HG03175 (cell line): ENCODE results near the gene SYNPO2.
A peak's percentile ranks its signal among the peaks of the same experiment; 100 is the strongest.
"Not testable (repeated sequence)": the region's sequence is repeated elsewhere in the genome, so short reads cannot be mapped to it uniquely, and the experiment has no call there.

Experiments used
- ATAC-seq: cut with Tn5 transposase; IDR thresholded peaks from one replicate; pipeline ENCODE4 v1.9.1; 2021; ENCODE audit warnings: mild to moderate bottlenecking, moderate library complexity; ENCODE audit not compliant: unreplicated experiment

The SYNPO2 gene

GRCh38 chr4:119028296-119028695 lies 139.6 kb downstream of the SYNPO2 start:
- ATAC-seq: no peak

GRCh38 chr4:119029847-119030535 lies 141.3 kb downstream of the SYNPO2 start:
- ATAC-seq: no peak

DNA sequence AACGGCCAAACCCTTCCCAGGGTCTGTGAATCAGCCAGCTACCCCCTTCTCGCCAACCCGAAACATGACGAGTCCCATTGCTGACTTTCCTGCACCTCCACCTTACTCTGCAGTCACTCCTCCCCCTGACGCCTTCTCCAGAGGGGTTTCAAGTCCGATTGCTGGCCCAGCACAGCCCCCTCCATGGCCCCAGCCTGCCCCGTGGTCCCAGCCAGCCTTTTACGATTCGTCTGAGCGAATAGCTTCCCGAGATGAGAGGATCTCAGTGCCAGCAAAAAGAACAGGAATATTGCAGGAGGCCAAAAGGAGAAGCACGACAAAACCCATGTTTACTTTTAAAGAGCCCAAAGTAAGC lies 141.9 kb downstream of the SYNPO2 start:
- ATAC-seq: no peak

GRCh38 chr4:119031218-119031617 lies 142.6 kb downstream of the SYNPO2 start:
- no peak for ATAC-seq

- ATAC-seq: peak; percentile 46
These were observed 144.4 kb downstream of the SYNPO2 start for GRCh38 chr4:119032921-119033685.

- ATAC-seq: no peak
These were observed 145.8 kb downstream of the SYNPO2 start for GRCh38 chr4:119034276-119035008.

- no peak for ATAC-seq
These were observed 147.5 kb downstream of the SYNPO2 start for GRCh38 chr4:119035951-119036737.

- ATAC-seq: no peak
These were observed 149.1 kb downstream of the SYNPO2 start for GRCh38 chr4:119037709-119038108.

DNA sequence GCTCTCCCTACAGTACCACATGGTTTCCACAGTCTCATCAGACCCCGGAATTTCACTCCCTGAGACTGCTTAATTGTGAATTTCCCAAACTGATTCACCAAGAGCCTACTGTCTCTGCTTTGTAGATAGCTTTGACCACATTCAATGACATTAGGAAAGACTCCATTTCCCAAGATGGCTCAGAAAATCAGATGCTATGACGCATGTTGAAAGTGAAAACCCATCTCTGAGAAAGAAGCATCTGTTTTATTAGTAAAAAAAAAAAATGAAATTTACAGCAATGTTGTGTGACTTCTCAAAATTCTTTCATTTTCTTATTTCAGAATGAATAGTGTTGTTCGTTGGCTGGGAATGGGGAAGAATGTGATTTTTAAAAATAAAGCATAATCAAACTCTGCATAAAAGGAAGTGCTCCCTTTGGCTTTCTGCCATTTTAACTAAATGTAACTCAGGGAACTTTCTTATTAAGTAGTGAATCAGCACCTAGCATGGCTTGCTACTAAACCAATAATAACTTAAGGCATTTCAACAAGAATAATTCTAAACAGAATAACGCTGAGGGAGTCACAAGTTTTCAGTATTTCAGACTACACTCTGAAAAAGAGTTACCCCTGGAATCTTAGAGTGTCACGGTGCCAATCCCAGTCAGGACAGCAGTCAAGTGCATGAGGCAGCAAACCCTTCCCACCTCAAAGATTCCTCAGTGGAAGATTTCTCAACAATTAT lies 149.6 kb downstream of the SYNPO2 start:
- peak; percentile 51 for ATAC-seq

DNA sequence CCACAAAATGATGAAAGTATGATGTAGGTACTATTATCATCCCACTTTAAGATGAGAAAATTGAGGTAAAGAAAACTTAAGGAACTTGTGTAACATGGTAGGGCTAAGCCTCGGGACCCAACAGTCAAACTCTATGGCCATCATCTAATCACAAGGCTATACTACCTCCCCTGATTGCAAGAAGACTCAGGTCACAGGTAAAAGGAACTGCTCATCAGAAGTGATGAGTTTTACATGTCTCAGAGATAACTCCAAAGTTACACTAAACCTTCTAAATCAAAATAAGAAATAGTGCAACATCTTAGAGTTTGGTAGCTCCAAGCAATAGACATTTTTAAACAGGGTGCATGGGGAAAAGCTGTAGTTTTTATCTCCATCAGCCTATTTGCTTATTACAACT lies 150.5 kb downstream of the SYNPO2 start:
- ATAC-seq: no peak

- ATAC-seq: no peak
These were observed 151.1 kb downstream of the SYNPO2 start for GRCh38 chr4:119039779-119040178.

DNA sequence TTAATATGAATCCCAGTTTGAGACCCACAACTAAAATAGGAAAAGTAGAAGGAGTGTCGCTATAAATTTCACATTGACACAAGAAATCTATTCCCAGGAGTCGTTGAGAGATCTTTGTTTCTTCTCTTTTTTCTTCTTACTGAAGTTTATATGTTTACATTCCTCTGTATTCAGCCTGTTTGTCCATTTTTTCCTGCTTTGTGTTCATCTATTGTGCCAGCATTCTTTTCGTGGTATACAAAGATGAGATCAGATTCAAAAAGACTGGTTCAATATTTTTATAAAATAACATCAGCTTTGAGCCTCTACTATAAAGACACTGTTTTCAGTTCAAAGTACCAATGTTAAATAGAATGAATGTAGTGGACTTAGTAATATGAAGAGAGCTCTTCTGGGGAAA lies 151.6 kb downstream of the SYNPO2 start:
- no peak for ATAC-seq

DNA sequence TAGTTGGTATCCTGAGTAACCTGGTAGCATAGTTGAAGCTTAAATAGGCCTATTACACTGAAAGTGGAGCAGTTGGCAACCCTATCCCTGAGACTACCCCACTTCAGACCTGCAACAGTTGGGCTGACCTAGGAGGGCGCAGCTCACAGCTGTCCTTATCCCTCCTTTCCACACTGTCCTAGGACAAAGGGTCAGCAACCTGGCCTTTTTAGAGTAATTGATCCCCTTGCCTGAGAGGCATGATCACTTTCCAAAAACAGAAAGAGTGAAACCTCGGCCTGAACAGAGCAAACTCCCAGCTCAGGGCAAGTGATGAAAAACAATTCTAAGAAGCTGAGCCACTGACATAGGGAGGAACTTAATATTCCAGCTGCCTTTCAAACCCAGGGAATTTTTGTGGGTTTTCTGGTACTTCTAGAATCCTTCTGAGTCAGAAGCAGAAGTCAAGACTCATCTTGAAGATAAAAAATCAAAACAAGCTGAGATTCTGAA lies 152.1 kb downstream of the SYNPO2 start:
- ATAC-seq: no peak

DNA sequence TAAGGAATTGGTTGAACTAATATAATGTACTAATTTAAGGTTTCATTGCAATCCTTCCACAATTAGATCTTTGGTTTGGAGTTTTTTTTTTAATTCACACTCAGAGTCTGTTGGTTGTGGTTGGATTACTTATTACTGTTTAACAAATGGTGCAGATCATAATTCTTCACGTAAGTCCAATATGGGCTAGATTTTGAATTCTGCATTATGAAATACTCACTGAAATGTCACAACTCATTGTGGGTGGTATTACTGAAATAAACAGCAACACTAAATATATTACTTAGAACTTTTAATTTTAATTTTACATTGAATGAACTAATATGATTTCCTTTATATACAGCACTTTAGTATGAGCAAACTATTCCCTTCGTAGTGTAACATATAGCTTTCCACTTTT lies 152.7 kb downstream of the SYNPO2 start:
- ATAC-seq: no peak

DNA sequence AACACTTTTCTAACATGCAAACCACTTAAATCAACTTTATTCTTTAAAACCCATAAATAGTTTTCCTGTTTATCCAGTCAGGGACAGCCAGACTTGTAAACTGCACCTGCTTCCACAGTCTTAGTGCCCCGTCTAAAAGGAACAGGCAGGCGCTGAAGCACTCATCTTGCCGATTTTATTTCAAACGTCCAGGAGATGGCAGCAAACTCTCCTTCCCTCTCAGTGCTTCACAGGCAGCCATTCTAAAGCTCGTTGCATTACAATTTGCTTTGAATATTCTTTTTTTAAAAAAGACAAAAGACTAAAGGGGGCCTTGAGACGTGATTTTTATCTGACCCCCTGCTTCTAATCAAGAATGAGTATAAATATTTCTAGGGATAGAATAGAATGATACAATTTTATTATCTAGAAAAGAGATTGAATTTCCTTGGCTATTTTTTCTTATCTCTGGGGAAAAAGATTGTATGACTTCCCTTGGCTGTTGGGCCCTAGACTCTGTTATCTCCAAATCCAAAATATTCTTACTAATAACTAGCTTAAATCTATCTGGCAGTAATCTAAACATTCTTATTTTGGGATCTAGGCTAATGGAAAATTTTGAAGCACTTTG lies 153.4 kb downstream of the SYNPO2 start:
- peak; percentile 89 for ATAC-seq

- no peak for ATAC-seq
These were observed 157.6 kb downstream of the SYNPO2 start for GRCh38 chr4:119046263-119046662.

GRCh38 chr4:119047059-119047458 lies 158.4 kb downstream of the SYNPO2 start:
- not testable (repeated sequence) for ATAC-seq

GRCh38 chr4:119048446-119048845 lies 159.8 kb downstream of the SYNPO2 start:
- no peak for ATAC-seq

- ATAC-seq: no peak
These were observed 160.7 kb downstream of the SYNPO2 start for GRCh38 chr4:119049342-119049741.
